A549 (cell line): ENCODE results near the gene LGR6. TPM values are rescaled to one million over a fixed set of nuclear protein-coding genes. Genes with fewer than 3 reads are reported as not detected.

Source experiments
- ATAC-seq, 2 experiments: fragments of 200-7000 bp in 1 of 2; fragments of >200 bp in 1 of 2; cut with Nextera tagmentation in 1 of 2; cut with Tn5 transposase in 1 of 2; 3 replicates each; pipeline versions ENCODE4 v1.8.0 to v1.9.1; 2018 to 2020; ENCODE audit warnings: mild to moderate bottlenecking in 1 of 2, moderate library complexity in 1 of 2
- CTCF ChIA-PET: fragments of 300-600 bp; sonication (Branson Sonifier 250); formaldehyde crosslinking; extraction: SDS; loops from one replicate; lab custom pipeline; 2021; ENCODE audit warnings: antibody characterized with exemption, inconsistent platforms; lab: Yijun Ruan, JAX
- POLR2A ChIA-PET: fragments of 350-600 bp; formaldehyde crosslinking; extraction: SDS; loops from one replicate; lab custom pipeline; 2021; ENCODE audit warnings: antibody characterized with exemption, inconsistent platforms; lab: Yijun Ruan, JAX
- DNase-seq, 2 experiments: peaks; one replicate each; pipeline versions ENCODE4 v3.0.0 to v3.0.0-alpha.2; 2011 to 2016; ENCODE audit warnings: low read depth in 1 of 2, low spot score in 1 of 2
- FAIRE-seq: peaks from 2 replicates; lab custom pipeline; 2011; peaks lifted over from hg19 to GRCh38; lab: Jason Lieb, UNC
- H3K27ac ChIP-seq, 2 experiments: fragments of >200 bp; sonication (Bioruptor Twin); formaldehyde crosslinking; 3 replicates each; pipeline ENCODE4 v1.5.1; 2016 to 2017
- H3K4me1 ChIP-seq: fragments of >200 bp; sonication (Bioruptor Twin); formaldehyde crosslinking; 3 replicates; pipeline ENCODE4 v1.6.1; 2016
- H3K4me2 ChIP-seq: fragments of >200 bp; sonication (Bioruptor Twin); formaldehyde crosslinking; 3 replicates; pipeline ENCODE4 v1.6.1; 2016
- H3K4me3 ChIP-seq: fragments of >200 bp; sonication (Bioruptor Twin); formaldehyde crosslinking; 3 replicates; pipeline ENCODE4 v1.5.1; 2016
- H3K9me3 ChIP-seq: fragments of >200 bp; sonication (Bioruptor Twin); formaldehyde crosslinking; 3 replicates; pipeline ENCODE4 v1.6.1; 2016
- CBX8 ChIP-seq: fragments of 200-600 bp; sonication (generic); IDR thresholded peaks from 2 replicates; pipeline ENCODE4 v1.6.1; 2016
- CHD4 ChIP-seq: fragments of 200-600 bp; sonication (generic); IDR thresholded peaks from 2 replicates; pipeline ENCODE4 v1.6.1; 2016; ENCODE audit warnings: antibody characterized with exemption, mild to moderate bottlenecking, borderline replicate concordance
- FOXS1 ChIP-seq: fragments of 250-450 bp; sonication (Bioruptor Pico); IDR thresholded peaks from 2 replicates; pipeline ENCODE4 v1.5.0; 2020; ENCODE audit warnings: mild to moderate bottlenecking, moderate library complexity
- GATA3 ChIP-seq: IDR thresholded peaks from 2 replicates; pipeline ENCODE4 v1.6.1; 2012; ENCODE audit warnings: borderline replicate concordance
- HEYL ChIP-seq: fragments of 250-450 bp; sonication (Bioruptor Pico); IDR thresholded peaks from 2 replicates; pipeline ENCODE4 v1.8.0; 2021; ENCODE audit warnings: mild to moderate bottlenecking, moderate library complexity
- HOXB13 ChIP-seq: fragments of 250-450 bp; sonication (Bioruptor Pico); IDR thresholded peaks from 2 replicates; pipeline ENCODE4 v1.5.0; 2020; ENCODE audit warnings: low read depth, mild to moderate bottlenecking, moderate library complexity
- KDM1A ChIP-seq: fragments of 200-600 bp; sonication (generic); IDR thresholded peaks from 2 replicates; pipeline ENCODE4 v1.6.1; 2016; ENCODE audit warnings: low read depth, mild to moderate bottlenecking
- MAZ ChIP-seq: fragments of 150-350 bp; IDR thresholded peaks from 2 replicates; pipeline ENCODE4 v1.6.1; 2014; ENCODE audit warnings: antibody characterized with exemption, low read depth, low read length, borderline replicate concordance
- MYC ChIP-seq: IDR thresholded peaks from 2 replicates; pipeline ENCODE4 v1.6.1; 2012; ENCODE audit warnings: mild to moderate bottlenecking, inconsistent platforms, low read length, improper control_type of control experiment, borderline replicate concordance
- NR3C1 ChIP-seq: fragments of >200 bp; sonication (Bioruptor Twin); formaldehyde crosslinking; IDR thresholded peaks from 3 replicates; pipeline ENCODE4 v1.6.1; 2017
- RCOR1 ChIP-seq: fragments of 150-350 bp; IDR thresholded peaks from 2 replicates; pipeline ENCODE4 v1.6.1; 2014; ENCODE audit warnings: antibody characterized with exemption, low read length, low read depth
- SREBF2 ChIP-seq: fragments of 450-650 bp; IDR thresholded peaks from 2 replicates; pipeline ENCODE4 v1.6.1; 2014; ENCODE audit warnings: mild to moderate bottlenecking, moderate library complexity
- TP53 ChIP-seq: fragments of 250-450 bp; sonication (Bioruptor Pico); IDR thresholded peaks from 2 replicates; pipeline ENCODE4 v1.5.0; 2021; ENCODE audit warnings: mild to moderate bottlenecking, moderate library complexity
- ZSCAN20 ChIP-seq: fragments of 250-450 bp; sonication (Bioruptor Pico); IDR thresholded peaks from 2 replicates; pipeline ENCODE4 v1.8.0; 2022; ENCODE audit warnings: mild to moderate bottlenecking, moderate library complexity
- WGBS: methylation state at CpG from one replicate; pipeline ENCODE4 v1.1.6; 2017; ENCODE audit errors: missing lambda C conversion rate; 5-methylcytosine and 5-hydroxymethylcytosine counted together
- polyA plus RNA-seq, 4 experiments: library from polyadenylated mRNA; depleted of rRNA in 3 of 4; stranded (reverse); fragments of >200 nt; fragmentation: RNase III in 1 of 4; extraction: RNeasy Plus Mini Kit Qiagen cat#74134 plus additional on column Dnase treatment in 1 of 4; gene quantifications; 2 replicates in 3 of 4; 3 replicates in 1 of 4; pipeline ENCODE4 v1.2.3, GENCODE V29; 2011 to 2017
- TF ChIP-seq, protein P1 (sequence below): fragments of >200 bp; sonication (Bioruptor Twin); formaldehyde crosslinking; IDR thresholded peaks from 2 replicates; pipeline ENCODE4 v1.6.1; 2016
- TF ChIP-seq, protein P2 (sequence below): fragments of >200 bp; sonication (Bioruptor Twin); formaldehyde crosslinking; IDR thresholded peaks from 3 replicates; pipeline ENCODE4 v1.5.1; 2016
- TF ChIP-seq, protein P3 (sequence below): fragments of 450-650 bp; IDR thresholded peaks from 2 replicates; pipeline ENCODE4 v1.6.1; 2014; ENCODE audit warnings: antibody characterized with exemption
- TF ChIP-seq, protein P4 (sequence below): IDR thresholded peaks from 2 replicates; pipeline ENCODE4 v1.6.1; 2012; ENCODE audit warnings: low read depth, borderline replicate concordance
- TF ChIP-seq, protein P5 (sequence below): fragments of 200-600 bp; sonication (generic); IDR thresholded peaks from 2 replicates; pipeline ENCODE4 v1.6.1; 2016; ENCODE audit warnings: antibody characterized with exemption, mild to moderate bottlenecking, moderate library complexity

The LGR6 gene
- polyA plus RNA-seq, 2 of the 4 experiments (the other 2 are of a cell fraction), result 0.84 to 1.1 TPM

DNA sequence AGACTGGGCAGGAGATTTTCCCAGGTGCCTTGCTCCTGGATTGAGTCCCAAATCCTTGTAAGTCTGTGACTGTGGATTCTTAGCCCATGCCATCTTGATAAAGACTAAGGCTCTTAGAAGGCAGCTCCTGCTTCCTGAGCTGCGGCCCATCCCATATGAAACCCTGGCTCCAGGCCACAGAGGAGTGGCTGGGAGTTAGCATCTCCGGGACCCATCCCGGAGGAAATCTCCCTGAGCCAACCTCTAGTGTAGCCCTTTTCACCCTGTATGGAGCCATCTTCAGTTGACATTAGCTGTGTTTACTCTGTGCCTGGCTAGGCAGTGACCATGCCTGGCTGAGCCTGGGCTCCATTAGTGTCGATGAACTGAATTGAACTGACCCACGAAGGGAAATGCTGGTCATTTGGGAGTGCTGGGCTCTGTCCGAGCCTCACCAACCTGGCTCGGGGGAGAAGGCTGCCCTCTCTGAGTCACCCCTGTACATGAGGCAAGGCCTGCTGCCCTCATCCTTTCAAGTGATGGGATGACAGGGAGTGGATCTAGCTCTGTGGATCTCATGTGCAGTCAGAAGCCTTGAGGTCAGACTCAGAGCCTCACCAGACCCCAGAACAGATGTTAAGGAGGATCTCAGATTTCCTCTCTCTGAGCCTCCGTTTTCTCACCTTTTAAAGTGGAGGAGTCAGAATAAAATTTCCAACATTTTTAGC, 37.5 kb downstream of the LGR6 start (continued):
- TF ChIP-seq, protein P1, sequence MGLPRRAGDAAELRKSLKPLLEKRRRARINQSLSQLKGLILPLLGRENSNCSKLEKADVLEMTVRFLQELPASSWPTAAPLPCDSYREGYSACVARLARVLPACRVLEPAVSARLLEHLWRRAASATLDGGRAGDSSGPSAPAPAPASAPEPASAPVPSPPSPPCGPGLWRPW, result no peak
- TF ChIP-seq HOXB13 (CRISPR knock-in tag) (no peak), GATA3 (no peak), ZSCAN20 (no peak), MYC (no peak)
- TF ChIP-seq, protein P2, sequence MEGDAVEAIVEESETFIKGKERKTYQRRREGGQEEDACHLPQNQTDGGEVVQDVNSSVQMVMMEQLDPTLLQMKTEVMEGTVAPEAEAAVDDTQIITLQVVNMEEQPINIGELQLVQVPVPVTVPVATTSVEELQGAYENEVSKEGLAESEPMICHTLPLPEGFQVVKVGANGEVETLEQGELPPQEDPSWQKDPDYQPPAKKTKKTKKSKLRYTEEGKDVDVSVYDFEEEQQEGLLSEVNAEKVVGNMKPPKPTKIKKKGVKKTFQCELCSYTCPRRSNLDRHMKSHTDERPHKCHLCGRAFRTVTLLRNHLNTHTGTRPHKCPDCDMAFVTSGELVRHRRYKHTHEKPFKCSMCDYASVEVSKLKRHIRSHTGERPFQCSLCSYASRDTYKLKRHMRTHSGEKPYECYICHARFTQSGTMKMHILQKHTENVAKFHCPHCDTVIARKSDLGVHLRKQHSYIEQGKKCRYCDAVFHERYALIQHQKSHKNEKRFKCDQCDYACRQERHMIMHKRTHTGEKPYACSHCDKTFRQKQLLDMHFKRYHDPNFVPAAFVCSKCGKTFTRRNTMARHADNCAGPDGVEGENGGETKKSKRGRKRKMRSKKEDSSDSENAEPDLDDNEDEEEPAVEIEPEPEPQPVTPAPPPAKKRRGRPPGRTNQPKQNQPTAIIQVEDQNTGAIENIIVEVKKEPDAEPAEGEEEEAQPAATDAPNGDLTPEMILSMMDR, result no peak

DNA sequence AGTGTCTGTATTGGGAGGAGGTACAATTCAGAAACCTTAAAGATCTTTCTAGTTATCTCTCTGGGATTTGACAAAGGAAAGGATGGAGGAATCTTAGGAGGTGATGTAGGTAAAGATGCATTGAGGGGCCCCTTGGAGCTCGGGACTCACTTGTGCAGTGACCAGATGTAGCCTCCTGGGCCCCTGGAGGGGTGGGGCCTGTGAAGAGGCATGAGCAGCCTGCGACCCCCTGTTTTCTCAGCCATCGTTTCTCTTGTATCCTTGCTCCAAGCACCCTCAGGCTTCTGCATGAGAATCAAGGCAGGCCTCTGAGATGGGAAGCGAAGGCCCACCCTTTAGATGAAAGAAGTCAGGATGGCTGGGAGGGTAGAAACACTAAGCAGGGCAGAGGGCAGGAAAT, 39.6 kb downstream of the LGR6 start:
- POLR2A ChIA-PET, result no interaction called here
- peaks cover 28% of the 10 kb centered on the region for H3K4me1 ChIP-seq
- H3K9me3 ChIP-seq, result no peaks in the 10 kb centered on the region
- H3K4me3 ChIP-seq, result no peak overlapping the region
- no peak for ATAC-seq
- no peak for TF ChIP-seq KDM1A
- TF ChIP-seq, protein P3, sequence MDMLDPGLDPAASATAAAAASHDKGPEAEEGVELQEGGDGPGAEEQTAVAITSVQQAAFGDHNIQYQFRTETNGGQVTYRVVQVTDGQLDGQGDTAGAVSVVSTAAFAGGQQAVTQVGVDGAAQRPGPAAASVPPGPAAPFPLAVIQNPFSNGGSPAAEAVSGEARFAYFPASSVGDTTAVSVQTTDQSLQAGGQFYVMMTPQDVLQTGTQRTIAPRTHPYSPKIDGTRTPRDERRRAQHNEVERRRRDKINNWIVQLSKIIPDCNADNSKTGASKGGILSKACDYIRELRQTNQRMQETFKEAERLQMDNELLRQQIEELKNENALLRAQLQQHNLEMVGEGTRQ, result no peak
- TF ChIP-seq CBX8, result no peak
- TF ChIP-seq HOXB13 (CRISPR knock-in tag), result no peak
- TF ChIP-seq TP53 (CRISPR knock-in tag), result no peak
- no peak for TF ChIP-seq HEYL
- no peak for TF ChIP-seq ZSCAN20
- no peak for TF ChIP-seq MAZ
- no peak for FAIRE-seq
- no peak overlapping the region for H3K4me2 ChIP-seq
- 82% methylated on average over 4 of the region's 4 CpGs for WGBS
- DNase-seq, result no peak
- peak overlapping the region in 1 of 2 experiments; percentile 12; a peak in 1 of 6 replicates for H3K27ac ChIP-seq
- CTCF ChIA-PET, result interaction anchor here (1.1 kb wide), 1 partner anchor 44 kb away, joined by 4 read pairs; no protein-coding TSS in a partner anchor

DNA sequence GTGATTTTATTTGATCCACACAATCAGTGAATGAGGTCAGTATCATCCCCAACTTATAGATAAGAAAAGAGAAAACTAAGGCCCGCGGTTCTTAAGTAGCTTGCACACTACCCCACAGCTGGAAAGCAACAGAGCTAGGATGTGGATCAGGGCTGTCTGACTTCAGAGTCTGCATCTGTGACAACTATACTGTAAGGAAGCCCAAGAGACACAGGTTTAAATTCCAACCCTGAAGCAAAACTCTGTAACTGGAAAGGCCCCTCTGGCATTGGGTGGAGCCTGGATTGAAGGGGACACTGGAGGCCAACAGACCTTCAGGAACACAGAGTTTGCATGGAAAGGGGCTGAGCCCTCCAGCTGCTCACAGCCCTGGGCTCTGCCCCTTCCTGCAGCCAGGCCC, 40.2 kb downstream of the LGR6 start:
- peaks cover 28% of the 10 kb centered on the region for H3K4me1 ChIP-seq
- CTCF ChIA-PET, result interaction anchor here (1.1 to 8.2 kb wide), 4 partner anchors 10 to 81 kb away, joined by 4 to 73 read pairs (median 46); no protein-coding TSS in a partner anchor
- peak overlapping the region in 1 of 2 experiments; percentile 88; a peak in 4 of 6 replicates for H3K27ac ChIP-seq
- WGBS, result 94% methylated on average over 2 of the region's 2 CpGs
- POLR2A ChIA-PET, result no interaction called here
- H3K9me3 ChIP-seq, result no peaks in the 10 kb centered on the region
- no peak overlapping the region for H3K4me2 ChIP-seq
- ATAC-seq (no peak), FAIRE-seq (no peak), DNase-seq (no peak)
- TF ChIP-seq CHD4, result no peak
- no peak for TF ChIP-seq RCOR1
- TF ChIP-seq NR3C1, result no peak
- no peak for TF ChIP-seq FOXS1 (CRISPR knock-in tag)
- no peak overlapping the region for H3K4me3 ChIP-seq

DNA sequence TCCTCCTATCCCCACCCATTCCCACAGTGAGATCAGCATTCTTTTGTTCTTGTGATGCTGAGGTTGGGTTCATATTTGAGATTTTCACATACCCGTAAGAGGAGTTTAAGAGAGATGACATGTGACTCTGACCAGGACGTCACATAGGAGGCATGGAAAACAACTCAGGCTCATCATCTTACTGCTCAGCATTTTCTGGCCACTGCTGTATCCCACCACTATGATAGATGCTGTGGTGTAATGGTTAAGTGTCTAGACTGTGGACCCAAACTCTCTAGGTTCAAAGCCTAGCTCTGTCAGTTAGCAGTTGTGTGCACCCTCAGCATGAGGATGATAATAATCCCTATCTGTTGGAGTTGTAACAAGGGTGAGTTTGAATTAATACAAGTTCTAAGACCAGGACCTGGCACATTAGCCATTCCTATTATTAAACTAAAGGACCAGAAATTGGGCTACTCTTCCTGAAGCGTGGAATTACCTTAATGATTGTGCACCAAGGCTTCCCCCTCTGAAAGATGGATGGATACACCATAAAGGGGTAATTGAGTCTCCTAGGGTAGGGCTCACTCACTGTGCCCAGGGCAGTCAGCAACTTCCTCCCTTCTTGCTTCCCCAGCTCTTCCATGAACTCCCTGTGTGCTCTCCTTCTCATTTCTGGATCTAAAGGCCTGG, 40.9 kb downstream of the LGR6 start:
- peak overlapping the region in 1 of 2 experiments; percentile 88; a peak in 4 of 6 replicates for H3K27ac ChIP-seq
- CTCF ChIA-PET, result interaction anchor here (1.1 to 8.2 kb wide), 9 partner anchors 10 to 108 kb away, joined by 4 to 73 read pairs (median 11); partner anchors contain the start of gene LGR6
- FAIRE-seq (no peak), DNase-seq (peak in 1 of 2 experiments; percentile 61), ATAC-seq (no peak)
- no peak overlapping the region for H3K4me3 ChIP-seq
- peaks cover 28% of the 10 kb centered on the region for H3K4me1 ChIP-seq
- TF ChIP-seq, protein P4, sequence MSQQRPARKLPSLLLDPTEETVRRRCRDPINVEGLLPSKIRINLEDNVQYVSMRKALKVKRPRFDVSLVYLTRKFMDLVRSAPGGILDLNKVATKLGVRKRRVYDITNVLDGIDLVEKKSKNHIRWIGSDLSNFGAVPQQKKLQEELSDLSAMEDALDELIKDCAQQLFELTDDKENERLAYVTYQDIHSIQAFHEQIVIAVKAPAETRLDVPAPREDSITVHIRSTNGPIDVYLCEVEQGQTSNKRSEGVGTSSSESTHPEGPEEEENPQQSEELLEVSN, result no peak
- TF ChIP-seq SREBF2 (peak; percentile 33; the same call in 1 of the 2 replicates), MYC (no peak)
- TF ChIP-seq, protein P5, sequence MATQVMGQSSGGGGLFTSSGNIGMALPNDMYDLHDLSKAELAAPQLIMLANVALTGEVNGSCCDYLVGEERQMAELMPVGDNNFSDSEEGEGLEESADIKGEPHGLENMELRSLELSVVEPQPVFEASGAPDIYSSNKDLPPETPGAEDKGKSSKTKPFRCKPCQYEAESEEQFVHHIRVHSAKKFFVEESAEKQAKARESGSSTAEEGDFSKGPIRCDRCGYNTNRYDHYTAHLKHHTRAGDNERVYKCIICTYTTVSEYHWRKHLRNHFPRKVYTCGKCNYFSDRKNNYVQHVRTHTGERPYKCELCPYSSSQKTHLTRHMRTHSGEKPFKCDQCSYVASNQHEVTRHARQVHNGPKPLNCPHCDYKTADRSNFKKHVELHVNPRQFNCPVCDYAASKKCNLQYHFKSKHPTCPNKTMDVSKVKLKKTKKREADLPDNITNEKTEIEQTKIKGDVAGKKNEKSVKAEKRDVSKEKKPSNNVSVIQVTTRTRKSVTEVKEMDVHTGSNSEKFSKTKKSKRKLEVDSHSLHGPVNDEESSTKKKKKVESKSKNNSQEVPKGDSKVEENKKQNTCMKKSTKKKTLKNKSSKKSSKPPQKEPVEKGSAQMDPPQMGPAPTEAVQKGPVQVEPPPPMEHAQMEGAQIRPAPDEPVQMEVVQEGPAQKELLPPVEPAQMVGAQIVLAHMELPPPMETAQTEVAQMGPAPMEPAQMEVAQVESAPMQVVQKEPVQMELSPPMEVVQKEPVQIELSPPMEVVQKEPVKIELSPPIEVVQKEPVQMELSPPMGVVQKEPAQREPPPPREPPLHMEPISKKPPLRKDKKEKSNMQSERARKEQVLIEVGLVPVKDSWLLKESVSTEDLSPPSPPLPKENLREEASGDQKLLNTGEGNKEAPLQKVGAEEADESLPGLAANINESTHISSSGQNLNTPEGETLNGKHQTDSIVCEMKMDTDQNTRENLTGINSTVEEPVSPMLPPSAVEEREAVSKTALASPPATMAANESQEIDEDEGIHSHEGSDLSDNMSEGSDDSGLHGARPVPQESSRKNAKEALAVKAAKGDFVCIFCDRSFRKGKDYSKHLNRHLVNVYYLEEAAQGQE, result no peak
- H3K9me3 ChIP-seq, result no peaks in the 10 kb centered on the region
- 87% methylated on average over 3 of the region's 3 CpGs for WGBS
- POLR2A ChIA-PET, result no interaction called here
- H3K4me2 ChIP-seq, result no peak overlapping the region; the same call in 2 of the 3 replicates
